Activated CD4-positive, alpha-beta T cell treated with anti-CD3 and anti-CD28 coated beads, Interleukin-2, amount 10 ng/mL, durations not matched to agents 24 days and 14 days (primary cell): Measurements from ENCODE around the gene PRUNE1. TPM values are rescaled to one million over a fixed set of nuclear protein-coding genes. Genes with fewer than 3 reads are reported as not detected.

ENCODE experiments used
- DNase-seq: peaks from one replicate; pipeline ENCODE4 v3.0.0; 2022
- H3K27ac Mint-ChIP-seq: one replicate; pipeline ENCODE4 v1.8.0; 2022; ENCODE audit warnings: mild to moderate bottlenecking, mixed read lengths
- H3K27me3 Mint-ChIP-seq: one replicate; pipeline ENCODE4 v1.8.0; 2022; ENCODE audit warnings: mixed read lengths
- H3K36me3 Mint-ChIP-seq: one replicate; pipeline ENCODE4 v1.8.0; 2022; ENCODE audit warnings: low read depth, mild to moderate bottlenecking, mixed read lengths
- H3K4me1 Mint-ChIP-seq: one replicate; pipeline ENCODE4 v1.8.0; 2021; ENCODE audit warnings: mixed read lengths
- H3K4me3 Mint-ChIP-seq: one replicate; pipeline ENCODE4 v1.8.0; 2022; ENCODE audit warnings: mild to moderate bottlenecking, moderate library complexity, mixed read lengths
- H3K9me3 Mint-ChIP-seq: one replicate; pipeline ENCODE4 v1.8.0; 2021; ENCODE audit warnings: mixed read lengths
- intact Hi-C: fragments of 100-400 bp; cut with micrococcal nuclease; formaldehyde crosslinking; loops from one replicate; pipeline ENCODE4 v1.15.1; 2023
- total RNA-seq: library from RNA; stranded (reverse); gene quantifications from 2 replicates; pipeline ENCODE4 v1.2.3, GENCODE V29; 2022

Gene PRUNE1
- total RNA-seq, 1 donor from 2014 or later: 13.3 TPM

GRCh38 chr1:151005729-151006319 is 2.4 kb upstream of the PRUNE1 start:
- intact Hi-C loops: loop anchor here (5.0 to 10.0 kb wide), 4 partner anchors 394 to 639 kb away; partner anchors contain the start of gene TARS2
- Mint-ChIP-seq H3K36me3 (peaks cover 17% of the 10 kb centered on the region), H3K9me3 (no peaks in the 10 kb centered on the region), H3K4me1 (peaks cover 68% of the 10 kb centered on the region), H3K27ac (peak overlapping the region; percentile 90), H3K27me3 (no peaks in the 10 kb centered on the region), H3K4me3 (peak overlapping the region; percentile 100)
- peak; percentile 70 for DNase-seq

GRCh38 chr1:151006327-151007052 is 1.8 kb upstream of the PRUNE1 start, which contains the start of gene MINDY1:
Gene MINDY1, minus strand, starts transcription at chr1:151006902. Its CDS starts 4,285 bp downstream, at chr1:151002617.
- Mint-ChIP-seq H3K4me3 (peak within 1 kb of the TSS; percentile 100), H3K27me3 (no peaks in the 10 kb centered on the region), H3K27ac (peak within 1 kb of the TSS; percentile 90), H3K4me1 (peaks cover 70% of the 10 kb centered on the region), H3K9me3 (no peaks in the 10 kb centered on the region), H3K36me3 (peaks cover 12% of the 10 kb centered on the region)
- intact Hi-C loops: loop anchor here (5.0 to 10.0 kb wide), 4 partner anchors 394 to 639 kb away; partner anchors contain the start of gene TARS2
- DNase-seq: peak; percentile 80

GRCh38 chr1:151007853-151008243 is 401 bp upstream of the PRUNE1 start:
- Mint-ChIP-seq H3K36me3 (peaks cover 8% of the 10 kb centered on the region), H3K27me3 (no peaks in the 10 kb centered on the region), H3K4me3 (peak overlapping the region; percentile 100), H3K9me3 (no peaks in the 10 kb centered on the region), H3K4me1 (peaks cover 61% of the 10 kb centered on the region), H3K27ac (peak overlapping the region; percentile 90)
- no peak for DNase-seq
- intact Hi-C loops: loop anchor here (1.0 to 10.0 kb wide), 10 partner anchors 33 to 641 kb away; partner anchors contain the start of genes ARNT, C1orf56, CERS2 and GABPB2

GRCh38 chr1:151009206-151009587 is 948 bp downstream of the PRUNE1 start:
- H3K27me3 Mint-ChIP-seq: no peaks in the 10 kb centered on the region
- intact Hi-C loops: loop anchor here (2.0 to 10.0 kb wide), 8 partner anchors 34 to 642 kb away; partner anchors contain the start of genes ARNT, C1orf56, CERS2 and TARS2
- peak overlapping the region; percentile 100 for H3K4me3 Mint-ChIP-seq
- H3K36me3 Mint-ChIP-seq: peaks cover 13% of the 10 kb centered on the region
- no peaks in the 10 kb centered on the region for H3K9me3 Mint-ChIP-seq
- H3K27ac Mint-ChIP-seq: peak overlapping the region; percentile 90
- DNase-seq: no peak
- H3K4me1 Mint-ChIP-seq: peaks cover 55% of the 10 kb centered on the region

- peak overlapping the region; percentile 90 for H3K27ac Mint-ChIP-seq
- H3K36me3 Mint-ChIP-seq: peaks cover 13% of the 10 kb centered on the region
- peak overlapping the region; percentile 100 for H3K4me3 Mint-ChIP-seq
- peaks cover 50% of the 10 kb centered on the region for H3K4me1 Mint-ChIP-seq
- DNase-seq: no peak
- H3K27me3 Mint-ChIP-seq: no peaks in the 10 kb centered on the region
- H3K9me3 Mint-ChIP-seq: no peaks in the 10 kb centered on the region
- intact Hi-C loops: loop anchor here (2.0 to 10.0 kb wide), 8 partner anchors 35 to 643 kb away; partner anchors contain the start of genes ARNT, C1orf56, CERS2 and TARS2
These were observed 1.6 kb downstream of the PRUNE1 start for GRCh38 chr1:151009674-151010345.

GRCh38 chr1:151010346-151010726 is 2.1 kb downstream of the PRUNE1 start:
- no peaks in the 10 kb centered on the region for H3K27me3 Mint-ChIP-seq
- peaks cover 49% of the 10 kb centered on the region for H3K4me1 Mint-ChIP-seq
- H3K9me3 Mint-ChIP-seq: no peaks in the 10 kb centered on the region
- H3K36me3 Mint-ChIP-seq: peaks cover 13% of the 10 kb centered on the region
- intact Hi-C loops: no loop called here
- DNase-seq: no peak
- H3K27ac Mint-ChIP-seq: no peak overlapping the region
- H3K4me3 Mint-ChIP-seq: peak overlapping the region; percentile 26

GRCh38 chr1:151011154-151011850 is 3.1 kb downstream of the PRUNE1 start:
- H3K27ac Mint-ChIP-seq: no peak overlapping the region
- peaks cover 40% of the 10 kb centered on the region for H3K4me1 Mint-ChIP-seq
- no peaks in the 10 kb centered on the region for H3K27me3 Mint-ChIP-seq
- no peaks in the 10 kb centered on the region for H3K9me3 Mint-ChIP-seq
- H3K36me3 Mint-ChIP-seq: peaks cover 13% of the 10 kb centered on the region
- peak overlapping the region; percentile 4 for H3K4me3 Mint-ChIP-seq
- intact Hi-C loops: no loop called here
- no peak for DNase-seq

GRCh38 chr1:151012684-151013471 is 4.6 kb downstream of the PRUNE1 start:
- H3K9me3 Mint-ChIP-seq: no peaks in the 10 kb centered on the region
- no peak overlapping the region for H3K27ac Mint-ChIP-seq
- H3K4me1 Mint-ChIP-seq: peaks cover 24% of the 10 kb centered on the region
- H3K36me3 Mint-ChIP-seq: peaks cover 15% of the 10 kb centered on the region
- H3K4me3 Mint-ChIP-seq: no peak overlapping the region
- intact Hi-C loops: no loop called here
- no peaks in the 10 kb centered on the region for H3K27me3 Mint-ChIP-seq
- no peak for DNase-seq

GRCh38 chr1:151013518-151013917 is 5.3 kb downstream of the PRUNE1 start:
- no peak overlapping the region for H3K4me3 Mint-ChIP-seq
- H3K27ac Mint-ChIP-seq: no peak overlapping the region
- intact Hi-C loops: no loop called here
- H3K27me3 Mint-ChIP-seq: no peaks in the 10 kb centered on the region
- no peaks in the 10 kb centered on the region for H3K9me3 Mint-ChIP-seq
- H3K4me1 Mint-ChIP-seq: peaks cover 21% of the 10 kb centered on the region
- H3K36me3 Mint-ChIP-seq: peaks cover 16% of the 10 kb centered on the region
- DNase-seq: no peak

GRCh38 chr1:151024540-151025146 is 16.4 kb downstream of the PRUNE1 start:
- H3K4me3 Mint-ChIP-seq: peak overlapping the region; percentile 30
- peaks cover 30% of the 10 kb centered on the region for H3K36me3 Mint-ChIP-seq
- peak overlapping the region; percentile 59 for H3K27ac Mint-ChIP-seq
- no peaks in the 10 kb centered on the region for H3K27me3 Mint-ChIP-seq
- H3K9me3 Mint-ChIP-seq: no peaks in the 10 kb centered on the region
- intact Hi-C loops: loop anchor here (1.0 to 5.0 kb wide), 4 partner anchors 33 to 132 kb away; partner anchors contain the start of genes CDC42SE1 and TNFAIP8L2
- H3K4me1 Mint-ChIP-seq: peaks cover 7% of the 10 kb centered on the region
- DNase-seq: peak; percentile 95

- Mint-ChIP-seq H3K9me3 (no peaks in the 10 kb centered on the region), H3K27me3 (no peaks in the 10 kb centered on the region), H3K36me3 (peaks cover 38% of the 10 kb centered on the region), H3K27ac (no peak overlapping the region), H3K4me3 (no peak overlapping the region), H3K4me1 (peaks cover 7% of the 10 kb centered on the region)
- no peak for DNase-seq
- intact Hi-C loops: no loop called here
These were observed 18.2 kb downstream of the PRUNE1 start for GRCh38 chr1:151026460-151026859.

GRCh38 chr1:151032164-151032563 is 23.9 kb downstream of the PRUNE1 start:
- Mint-ChIP-seq H3K36me3 (peaks cover 40% of the 10 kb centered on the region), H3K27ac (no peak overlapping the region), H3K27me3 (no peaks in the 10 kb centered on the region), H3K4me3 (no peak overlapping the region), H3K4me1 (peaks cover 5% of the 10 kb centered on the region), H3K9me3 (no peaks in the 10 kb centered on the region)
- intact Hi-C loops: no loop called here
- DNase-seq: no peak
